IMR-90 (cell line): ENCODE results near the gene HYKK.

Experiments used
- BHLHE40 ChIP-seq: fragments of 150-350 bp; IDR thresholded peaks from 2 replicates; pipeline ENCODE4 v1.6.1; 2016; ENCODE audit warnings: mild to moderate bottlenecking, low read depth, low read length
- CEBPB ChIP-seq: IDR thresholded peaks from 2 replicates; pipeline ENCODE4 v1.6.1; 2012; ENCODE audit warnings: low read depth, low read length, improper control_type of control experiment
- CHD1 ChIP-seq: IDR thresholded peaks from 2 replicates; pipeline ENCODE4 v1.6.1; 2012; ENCODE audit warnings: low read depth, low read length, improper control_type of control experiment
- CTCF ChIP-seq: conservative IDR thresholded peaks from 2 replicates; pipeline ENCODE4 v1.5.1; 2012; ENCODE audit warnings: mild to moderate bottlenecking, low read depth, low read length, improper control_type of control experiment
- MAFK ChIP-seq: IDR thresholded peaks from 2 replicates; pipeline ENCODE4 v1.6.1; 2012; ENCODE audit warnings: low read depth, low read length, improper control_type of control experiment
- MAZ ChIP-seq: IDR thresholded peaks from 2 replicates; pipeline ENCODE4 v1.6.1; 2012; ENCODE audit warnings: low read depth, mild to moderate bottlenecking, low read length, improper control_type of control experiment, moderate library complexity, borderline replicate concordance
- MXI1 ChIP-seq: IDR thresholded peaks from 2 replicates; pipeline ENCODE4 v1.6.1; 2012; ENCODE audit warnings: low read depth, mild to moderate bottlenecking, low read length, moderate library complexity, borderline replicate concordance
- NFE2L2 ChIP-seq: fragments of 150-350 bp; IDR thresholded peaks from 2 replicates; pipeline ENCODE4 v1.6.1; 2016; ENCODE audit warnings: low read depth, mild to moderate bottlenecking, low read length
- POLR2A ChIP-seq: IDR thresholded peaks from 2 replicates; pipeline ENCODE4 v1.6.1; 2012; ENCODE audit warnings: mild to moderate bottlenecking, low read depth, low read length
- RAD21 ChIP-seq: IDR thresholded peaks from 2 replicates; pipeline ENCODE4 v1.6.1; 2012; ENCODE audit warnings: low read length, improper control_type of control experiment
- RCOR1 ChIP-seq: IDR thresholded peaks from 2 replicates; pipeline ENCODE4 v1.6.1; 2012; ENCODE audit warnings: mild to moderate bottlenecking, low read length, improper control_type of control experiment; ENCODE audit not compliant: insufficient replicate concordance
- RFX5 ChIP-seq: IDR thresholded peaks from 2 replicates; pipeline ENCODE4 v1.8.0; 2012; ENCODE audit warnings: low read depth, mild to moderate bottlenecking, low read length, moderate library complexity
- SMC3 ChIP-seq: fragments of 150-350 bp; IDR thresholded peaks from 2 replicates; pipeline ENCODE4 v1.6.1; 2016; ENCODE audit warnings: low read depth, mild to moderate bottlenecking, antibody characterized with exemption, low read length, moderate library complexity
- USF2 ChIP-seq: fragments of 150-350 bp; IDR thresholded peaks from 2 replicates; pipeline ENCODE4 v1.6.1; 2017; ENCODE audit warnings: mild to moderate bottlenecking, antibody characterized with exemption, low read length, low read depth

- TF ChIP-seq CTCF, result no peak
- TF ChIP-seq POLR2A, result no peak
- no peak; the same call in 1 of the 2 replicates for TF ChIP-seq MAZ
- TF ChIP-seq MXI1, result no peak
- TF ChIP-seq SMC3, result no peak
- no peak for TF ChIP-seq BHLHE40
- no peak for TF ChIP-seq USF2
- TF ChIP-seq CHD1, result no peak
- TF ChIP-seq CEBPB, result no peak
- TF ChIP-seq RFX5, result no peak
- no peak for TF ChIP-seq MAFK
- no peak for TF ChIP-seq RCOR1
- TF ChIP-seq RAD21, result no peak
- TF ChIP-seq NFE2L2, result no peak
Measured at GRCh38 chr15:78565097-78565950, 57.9 kb downstream of the HYKK start, which contains the start of gene CHRNA5.
